CD4-positive, alpha-beta T cell treated with Interleukin-4 for 4 hours (primary cell): ENCODE results near the gene USP34.
"Not testable (repeated sequence)": the region's sequence is repeated elsewhere in the genome, so short reads cannot be mapped to it uniquely, and the experiment has no call there.

Source experiments
- DNase-seq: peaks from one replicate; pipeline ENCODE4 v3.0.0-alpha.2; 2020

The USP34 gene

GRCh38 chr2:61470965-61471904, at the start of gene USP34:
USP34 (minus strand) TSS chr2:61471087; CDS start chr2:61470692, 395 bp downstream.
- DNase-seq = peak; percentile 96

GRCh38 chr2:61520261-61520660, 49.4 kb upstream of the USP34 start:
- DNase-seq = no peak

DNA sequence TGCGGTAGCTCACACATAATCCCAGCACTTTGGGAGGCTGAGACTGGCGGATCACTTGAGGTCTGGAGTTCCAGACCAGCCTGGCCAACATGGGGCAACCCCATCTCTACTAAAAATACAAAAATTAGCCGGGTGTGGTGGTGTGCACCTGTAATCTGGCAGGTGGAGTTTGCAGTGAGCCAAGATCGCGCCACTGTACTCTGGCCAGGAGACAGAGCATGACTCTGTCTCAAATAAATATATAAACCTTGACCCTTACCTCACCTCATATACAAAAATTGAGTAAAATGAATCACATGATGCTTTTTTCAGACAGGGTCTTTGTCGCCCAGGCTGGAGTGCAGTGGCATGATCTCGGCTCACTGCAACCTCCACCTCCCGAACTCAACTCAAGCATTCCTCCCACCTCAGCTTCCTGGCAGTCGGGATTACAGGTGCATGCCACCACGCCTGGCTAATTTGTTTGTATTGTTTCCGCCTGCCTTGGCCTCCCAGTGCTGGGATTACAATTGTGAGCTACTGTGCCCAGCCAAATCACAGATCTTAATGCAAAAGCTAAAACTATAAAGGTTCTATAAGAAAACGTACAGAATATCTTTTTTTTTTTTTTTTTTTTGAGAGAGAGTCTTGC, 42.0 kb upstream of the USP34 start:
- DNase-seq = no peak

DNA sequence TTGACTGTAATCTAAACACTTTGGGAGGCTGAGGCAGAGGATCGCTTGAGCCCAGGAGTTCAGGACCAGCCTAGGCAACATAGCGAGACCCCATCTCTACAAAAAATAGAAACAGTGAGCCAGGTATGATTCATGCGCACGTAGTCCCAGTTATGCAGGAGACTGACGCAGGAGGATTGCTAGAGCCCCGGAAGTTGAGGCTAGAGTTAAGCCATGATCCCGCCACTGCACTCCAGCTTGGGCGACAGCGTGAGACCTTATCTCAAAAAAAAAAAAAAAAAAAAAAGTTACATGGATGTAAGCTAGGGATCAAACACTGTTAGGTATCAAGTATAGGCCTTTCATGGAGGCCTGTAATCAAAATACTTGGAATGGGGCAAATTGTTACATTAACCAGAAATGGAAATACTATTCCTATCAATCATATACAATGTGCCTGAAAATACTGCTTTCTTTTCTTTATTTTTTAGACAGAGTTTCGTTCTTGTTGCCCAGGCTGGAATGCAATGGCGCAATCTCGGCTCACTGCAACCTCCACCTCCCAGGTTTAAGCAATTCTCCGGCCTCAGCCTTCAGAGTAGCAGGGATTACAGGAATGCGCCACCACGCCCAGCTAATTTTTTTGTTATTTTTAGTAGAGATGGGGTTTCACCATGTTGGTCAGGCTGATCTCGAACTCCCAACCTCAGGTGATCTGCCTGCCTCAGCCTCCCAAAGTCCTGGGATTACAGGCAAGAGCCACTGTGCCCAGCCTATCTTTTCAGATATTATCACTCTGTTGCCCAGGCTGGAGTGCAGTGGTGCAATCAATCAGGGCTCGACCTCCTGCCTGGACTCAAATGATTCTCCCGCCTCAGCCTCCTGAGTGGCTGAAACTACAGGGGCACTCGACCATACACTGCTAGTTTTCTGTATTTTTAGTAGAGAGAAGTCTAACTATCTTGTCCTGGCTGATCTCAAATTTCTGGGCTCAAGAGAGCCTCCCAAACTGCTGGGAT, 40.1 kb upstream of the USP34 start:
- no peak for DNase-seq

- no peak for DNase-seq
Measured at GRCh38 chr2:61504949-61505348, 34.1 kb upstream of the USP34 start.

- DNase-seq = no peak
Measured at GRCh38 chr2:61499060-61499459, 28.2 kb upstream of the USP34 start.

GRCh38 chr2:61493523-61493942, 22.6 kb upstream of the USP34 start:
- DNase-seq = peak; percentile 35

- no peak for DNase-seq
Measured at GRCh38 chr2:61492476-61492875, 21.6 kb upstream of the USP34 start.

- DNase-seq = no peak
Measured at GRCh38 chr2:61485281-61485680, 14.4 kb upstream of the USP34 start.

- no peak for DNase-seq
Measured at GRCh38 chr2:61478086-61478485, 7.2 kb upstream of the USP34 start.

DNA sequence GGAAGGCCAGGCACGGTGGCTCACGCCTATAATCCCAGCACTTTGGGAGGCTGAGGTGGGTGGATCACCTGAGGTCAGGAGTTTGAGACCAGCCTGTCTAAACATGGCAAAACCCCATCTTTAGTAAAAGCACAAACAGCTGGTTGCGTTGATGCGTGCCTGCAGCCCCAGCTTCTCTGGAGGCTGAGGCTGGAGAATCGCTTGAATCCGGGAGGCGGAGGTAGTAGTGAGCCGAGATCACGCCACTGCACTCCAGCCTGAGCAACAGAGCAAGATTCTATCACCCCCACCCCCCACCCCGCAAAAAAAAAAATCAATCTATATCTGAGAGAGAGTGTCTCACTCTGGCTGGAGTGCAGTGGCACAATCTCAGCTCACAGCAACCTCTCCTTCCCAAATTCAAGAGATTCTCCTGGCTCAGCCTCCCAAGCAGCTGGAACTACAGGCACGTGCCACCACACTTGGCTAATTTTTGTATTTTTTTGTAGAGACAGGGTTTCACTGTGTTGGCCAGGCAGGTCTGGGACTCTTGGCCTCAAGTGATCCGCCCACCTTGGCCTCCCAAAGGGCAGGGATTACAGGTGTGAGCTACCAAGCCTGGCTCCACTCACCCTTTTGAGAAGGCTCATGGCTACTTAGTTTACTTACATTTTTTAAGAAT, 6.2 kb upstream of the USP34 start:
- not testable (repeated sequence) for DNase-seq

DNA sequence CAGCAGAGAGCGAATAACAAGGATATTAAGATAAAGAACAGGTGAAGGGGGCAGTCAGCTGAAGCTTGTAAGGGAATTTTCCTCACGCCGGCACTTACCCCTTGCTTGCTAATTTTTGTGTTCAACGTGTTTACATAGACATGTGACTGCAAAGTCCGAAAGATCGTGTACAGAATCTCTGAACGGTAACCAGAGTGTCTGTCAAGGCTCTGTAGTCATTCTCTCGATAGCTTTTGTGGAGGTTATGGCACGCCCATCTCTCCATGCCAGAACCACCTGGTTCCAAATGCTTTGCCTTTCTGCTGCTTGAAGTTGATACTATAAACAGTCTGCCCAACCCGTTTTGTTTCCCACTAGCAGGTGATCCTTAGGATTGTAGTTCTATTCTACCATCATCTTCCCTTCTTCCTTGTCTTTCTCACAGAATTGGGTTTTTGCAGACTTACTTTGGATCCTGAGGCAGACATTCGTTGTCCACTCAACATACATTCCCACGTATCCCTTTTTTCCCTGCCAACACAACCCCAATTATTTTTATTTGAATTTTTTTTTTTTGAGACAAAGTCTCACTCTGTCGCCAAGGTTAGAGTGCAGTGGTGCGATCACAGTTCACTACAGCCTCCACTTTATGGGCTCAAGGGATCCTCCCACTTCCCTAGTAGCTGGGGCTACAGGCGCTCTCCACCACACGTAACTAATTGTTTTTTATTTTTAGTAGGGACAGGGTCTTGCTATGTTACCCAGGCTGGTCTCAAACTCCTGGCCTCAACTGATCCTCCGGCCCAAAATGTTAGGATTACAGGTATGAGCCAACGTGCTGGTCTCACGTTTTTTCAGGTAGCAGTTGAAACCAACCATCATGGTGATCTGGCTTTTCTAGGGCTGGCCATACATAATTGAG, 1.3 kb upstream of the USP34 start:
- peak; percentile 32 for DNase-seq

DNA sequence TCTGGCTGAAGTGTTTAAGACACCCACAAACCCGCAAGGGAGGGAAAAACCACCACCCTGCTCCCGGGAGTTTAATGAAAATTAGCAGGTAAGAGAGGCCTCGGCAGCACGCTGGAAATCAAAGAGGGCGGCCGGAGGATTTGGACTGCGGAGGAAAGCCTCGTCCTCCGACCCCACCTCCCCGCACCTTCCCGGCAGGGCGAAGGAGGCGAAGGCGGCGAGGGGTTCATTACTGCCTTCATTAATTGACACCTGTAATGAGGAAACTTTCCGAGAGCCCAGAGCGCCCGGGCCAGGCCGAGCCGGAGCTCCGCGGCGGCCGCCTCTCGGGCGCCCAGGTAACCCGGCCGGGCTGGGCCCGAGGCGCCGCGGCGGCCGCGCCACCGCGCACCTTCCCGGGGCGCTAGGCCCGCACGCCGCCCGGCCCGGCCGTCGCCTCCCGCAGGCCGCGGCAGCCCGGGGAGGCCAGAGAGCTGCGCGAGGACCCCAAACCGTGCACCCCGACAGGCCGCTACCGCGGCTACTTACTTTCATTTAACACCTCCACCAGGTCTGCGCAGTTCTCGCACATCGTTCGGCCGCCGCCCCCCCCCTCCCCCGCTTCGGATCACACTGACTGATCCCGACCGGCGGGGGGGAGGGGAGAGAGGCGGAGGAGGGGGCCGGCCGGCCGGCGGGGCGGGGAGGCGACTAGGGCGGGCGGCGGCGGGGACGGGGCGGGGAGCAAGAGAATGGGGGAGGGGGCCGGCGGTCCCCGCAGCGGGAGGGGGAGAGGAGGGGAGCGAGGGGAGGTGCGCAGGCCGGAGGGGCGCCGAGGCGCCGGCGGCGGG, 550 bp downstream of the USP34 start:
- DNase-seq = peak; percentile 83

- DNase-seq = no peak
Measured at GRCh38 chr2:61469424-61470121, 1.3 kb downstream of the USP34 start.

DNA sequence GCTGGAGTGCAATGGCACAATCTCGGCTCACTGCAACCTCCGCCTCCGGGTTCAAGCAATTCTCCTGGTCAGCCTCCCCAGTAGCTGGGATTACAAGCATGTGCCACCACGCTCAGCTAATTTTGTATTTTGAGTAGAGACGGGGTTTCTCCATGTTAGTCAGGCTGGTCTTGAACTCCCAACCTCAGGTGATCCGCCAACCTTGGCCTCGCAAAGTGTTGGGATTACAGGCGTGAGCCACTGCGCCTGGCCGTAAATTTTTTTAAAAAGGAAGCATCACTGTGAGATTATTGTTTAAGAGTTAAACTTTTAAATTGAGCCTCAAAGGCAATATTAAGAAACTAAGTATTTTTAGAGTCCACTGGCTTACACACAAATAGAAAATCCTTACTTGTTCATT, 2.7 kb downstream of the USP34 start:
- not testable (repeated sequence) for DNase-seq

DNA sequence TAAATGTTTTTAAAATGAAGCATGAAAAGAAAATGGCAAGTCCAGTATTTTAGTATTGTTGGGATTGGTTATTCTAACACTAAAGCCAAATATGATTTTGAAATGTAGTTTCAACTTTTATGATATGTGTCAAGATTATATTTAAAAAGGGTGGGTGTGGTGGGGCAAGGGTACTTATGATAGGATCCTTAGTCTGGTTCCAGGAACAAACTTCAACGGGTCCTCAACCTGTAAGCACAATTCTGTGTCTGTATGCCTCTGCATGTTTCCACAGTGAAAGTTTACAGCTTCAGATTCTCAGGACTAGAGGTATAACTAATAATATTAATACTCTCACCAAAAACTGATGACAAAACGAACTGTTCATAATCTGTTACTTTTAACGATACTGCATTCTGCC, 5.8 kb downstream of the USP34 start:
- no peak for DNase-seq

DNA sequence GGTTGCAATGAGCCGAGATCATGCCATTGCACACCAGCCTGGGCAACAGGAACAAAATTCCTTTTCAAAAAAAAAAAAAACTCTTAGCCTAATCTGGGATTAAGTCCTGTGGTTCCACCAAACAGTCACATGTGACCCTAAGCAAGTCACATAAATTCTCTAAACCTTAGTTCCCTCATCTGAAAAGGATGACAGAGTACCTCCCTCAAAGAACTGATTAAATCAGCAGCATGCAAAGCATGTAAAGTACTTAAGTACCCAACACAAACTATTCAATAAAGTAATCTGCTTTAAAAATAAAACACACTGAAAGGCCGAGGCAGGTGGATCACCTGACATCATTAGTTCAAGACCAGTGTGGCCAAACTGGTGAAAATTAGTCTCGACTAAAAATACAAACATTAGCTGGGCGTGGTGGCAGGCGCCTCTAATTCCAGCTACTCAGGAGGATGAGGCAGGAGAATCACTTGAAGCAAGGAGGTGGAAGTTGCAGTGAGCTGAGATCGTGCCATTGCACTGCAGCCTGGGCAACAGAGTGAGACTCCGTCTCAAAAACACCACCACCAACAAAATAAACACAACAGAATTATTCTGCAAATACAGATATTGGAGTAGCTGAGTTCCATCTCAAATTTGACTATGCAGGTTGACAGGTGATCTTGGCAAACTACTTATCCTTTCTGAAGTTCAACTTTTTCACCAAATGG, 7.0 kb downstream of the USP34 start:
- DNase-seq = no peak

- no peak for DNase-seq
Measured at GRCh38 chr2:61461404-61461803, 9.5 kb downstream of the USP34 start.

GRCh38 chr2:61460163-61460562, 10.7 kb downstream of the USP34 start:
- DNase-seq = no peak
